Glutamatergic neuron (in vitro differentiated cells): ENCODE measurements around the gene BCLAF3. TPM values are rescaled to one million over a fixed set of nuclear protein-coding genes. Genes with fewer than 3 reads are reported as not detected.
A peak's percentile ranks its signal among the peaks of the same experiment; 100 is the strongest.

Source experiments
- DNase-seq: peaks from one replicate; pipeline ENCODE4 v3.0.0; 2022
- H3K27ac Mint-ChIP-seq: one replicate; pipeline ENCODE4 v1.8.0; 2020; ENCODE audit warnings: mild to moderate bottlenecking, mixed read lengths, inconsistent platforms; ENCODE audit not compliant: unreplicated experiment
- H3K27me3 Mint-ChIP-seq: one replicate; pipeline ENCODE4 v1.8.0; 2020; ENCODE audit warnings: mild to moderate bottlenecking, moderate library complexity, mixed read lengths, inconsistent platforms; ENCODE audit not compliant: unreplicated experiment
- H3K36me3 Mint-ChIP-seq: one replicate; pipeline ENCODE4 v1.8.0; 2020; ENCODE audit warnings: mild to moderate bottlenecking, mixed read lengths, inconsistent platforms; ENCODE audit not compliant: unreplicated experiment
- H3K4me1 Mint-ChIP-seq: one replicate; pipeline ENCODE4 v1.8.0; 2020; ENCODE audit warnings: mild to moderate bottlenecking, low read depth, mixed read lengths, inconsistent platforms; ENCODE audit not compliant: unreplicated experiment
- H3K4me3 Mint-ChIP-seq: one replicate; pipeline ENCODE4 v1.8.0; 2020; ENCODE audit warnings: mild to moderate bottlenecking, mixed read lengths, inconsistent platforms; ENCODE audit not compliant: unreplicated experiment
- H3K9me3 Mint-ChIP-seq: one replicate; pipeline ENCODE4 v1.8.0; 2020; ENCODE audit warnings: mild to moderate bottlenecking, moderate library complexity, mixed read lengths, inconsistent platforms; ENCODE audit not compliant: unreplicated experiment
- microRNA-seq: library from miRNA; unstranded; fragments of <30 nt; microRNA quantifications from one replicate; pipeline ENCODE4, GENCODE V29; 2020; ENCODE audit not compliant: unreplicated experiment
- total RNA-seq: library from RNA; stranded (reverse); fragmentation: NEBNext Ultra II Directional; extraction: Animal tissue kit (Norgen Biotek cat#: 25700); gene quantifications from one replicate; pipeline ENCODE4 v1.2.1, GENCODE V29; 2021; ENCODE audit not compliant: unreplicated experiment
- TF ChIP-seq, protein P1 (sequence below): fragments of 200-600 bp; sonication (generic); IDR thresholded peaks from one replicate; pipeline ENCODE4 v1.5.0; 2021; ENCODE audit not compliant: partially characterized antibody, unreplicated experiment

BCLAF3 gene
- total RNA-seq, 1 donor from 2014 or later, result 22.3 TPM

DNA sequence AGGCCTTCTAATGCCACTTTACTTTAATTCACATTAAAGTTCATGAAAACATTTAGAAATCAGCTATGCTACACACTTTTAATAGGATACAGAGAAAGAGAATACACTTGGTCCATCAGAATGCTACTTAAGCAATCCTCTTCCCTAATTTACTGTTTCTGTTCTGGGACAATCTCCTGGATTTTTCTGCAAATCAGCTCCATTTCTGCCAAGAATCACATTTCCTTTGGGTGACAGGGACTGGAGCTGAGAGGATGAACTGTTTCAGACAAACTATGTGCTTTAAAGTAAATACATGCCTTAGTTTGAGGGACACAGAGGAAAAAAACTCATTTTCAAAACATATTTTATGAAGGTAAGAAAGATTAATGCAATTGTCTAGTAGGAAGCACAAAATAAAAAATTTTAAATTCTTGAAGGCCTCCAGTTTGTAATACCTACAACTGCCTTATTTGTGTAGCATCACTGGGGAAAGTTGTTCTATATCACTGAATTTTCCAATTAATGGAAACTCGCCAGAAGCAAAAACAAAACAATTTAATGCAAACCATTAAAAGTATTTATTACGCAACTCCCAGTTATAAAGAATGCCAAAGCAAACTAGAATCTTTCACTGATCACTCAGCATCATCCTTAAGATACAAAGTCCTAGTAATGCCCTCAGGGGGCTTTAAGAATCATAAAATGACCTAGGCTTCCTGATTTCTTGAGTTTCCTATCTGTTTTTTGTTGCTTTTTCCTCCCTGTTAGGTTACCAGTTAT is 36.3 kb downstream of the BCLAF3 start:
- H3K4me3 Mint-ChIP-seq, result no peak overlapping the region
- H3K36me3 Mint-ChIP-seq, result no peaks in the 10 kb centered on the region
- DNase-seq, result no peak
- H3K4me1 Mint-ChIP-seq, result no peaks in the 10 kb centered on the region
- H3K27ac Mint-ChIP-seq, result no peak overlapping the region
- H3K9me3 Mint-ChIP-seq, result no peaks in the 10 kb centered on the region
- TF ChIP-seq, protein P1, sequence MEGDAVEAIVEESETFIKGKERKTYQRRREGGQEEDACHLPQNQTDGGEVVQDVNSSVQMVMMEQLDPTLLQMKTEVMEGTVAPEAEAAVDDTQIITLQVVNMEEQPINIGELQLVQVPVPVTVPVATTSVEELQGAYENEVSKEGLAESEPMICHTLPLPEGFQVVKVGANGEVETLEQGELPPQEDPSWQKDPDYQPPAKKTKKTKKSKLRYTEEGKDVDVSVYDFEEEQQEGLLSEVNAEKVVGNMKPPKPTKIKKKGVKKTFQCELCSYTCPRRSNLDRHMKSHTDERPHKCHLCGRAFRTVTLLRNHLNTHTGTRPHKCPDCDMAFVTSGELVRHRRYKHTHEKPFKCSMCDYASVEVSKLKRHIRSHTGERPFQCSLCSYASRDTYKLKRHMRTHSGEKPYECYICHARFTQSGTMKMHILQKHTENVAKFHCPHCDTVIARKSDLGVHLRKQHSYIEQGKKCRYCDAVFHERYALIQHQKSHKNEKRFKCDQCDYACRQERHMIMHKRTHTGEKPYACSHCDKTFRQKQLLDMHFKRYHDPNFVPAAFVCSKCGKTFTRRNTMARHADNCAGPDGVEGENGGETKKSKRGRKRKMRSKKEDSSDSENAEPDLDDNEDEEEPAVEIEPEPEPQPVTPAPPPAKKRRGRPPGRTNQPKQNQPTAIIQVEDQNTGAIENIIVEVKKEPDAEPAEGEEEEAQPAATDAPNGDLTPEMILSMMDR, result no peak
- peaks cover 1% of the 10 kb centered on the region for H3K27me3 Mint-ChIP-seq

DNA sequence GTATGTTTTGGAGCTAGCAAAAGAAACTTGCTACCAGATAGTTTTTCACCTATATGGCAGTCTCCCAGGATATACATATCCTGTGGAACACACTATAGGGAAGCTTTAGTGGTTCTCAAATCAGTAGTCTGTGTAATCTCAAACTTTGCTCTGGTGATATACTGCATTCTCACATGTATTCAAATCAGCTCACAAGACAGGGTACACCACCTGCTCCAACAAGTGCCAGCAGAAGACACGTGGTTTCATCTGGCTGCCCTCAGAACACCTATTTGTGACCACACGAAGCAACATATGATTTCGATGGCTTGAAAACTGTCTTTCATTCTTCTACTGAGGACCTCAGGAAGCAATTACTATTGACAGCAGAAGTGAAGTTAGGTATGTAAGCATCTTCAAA is 37.7 kb downstream of the BCLAF3 start:
- no peaks in the 10 kb centered on the region for H3K27me3 Mint-ChIP-seq

DNA sequence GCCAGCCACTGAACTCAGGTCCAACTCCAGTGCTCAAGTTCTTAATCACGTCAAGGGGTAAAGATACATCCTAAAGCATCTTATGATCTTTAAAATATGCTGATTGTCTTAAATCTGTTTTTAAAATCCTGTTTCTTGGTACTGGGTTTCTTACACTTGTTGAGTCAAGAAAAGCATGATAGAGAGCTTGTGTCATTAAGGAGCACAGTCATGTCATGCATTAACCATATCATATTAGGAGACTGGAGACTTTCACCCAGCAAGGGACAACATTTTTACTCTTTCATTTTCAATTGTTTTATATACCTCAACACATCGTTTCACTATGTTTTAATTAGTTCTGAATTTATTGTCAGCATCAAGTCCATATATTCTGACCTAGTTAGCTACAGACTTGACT is 41.5 kb downstream of the BCLAF3 start:
- Mint-ChIP-seq H3K9me3 (no peaks in the 10 kb centered on the region), H3K4me3 (no peak overlapping the region), H3K27ac (no peak overlapping the region), H3K27me3 (no peaks in the 10 kb centered on the region), H3K4me1 (no peaks in the 10 kb centered on the region), H3K36me3 (peaks cover 6% of the 10 kb centered on the region)
- no peak for DNase-seq
- TF ChIP-seq, protein P1, result no peak

More for the DNA sequence above, 37.7 kb downstream of the BCLAF3 start:
- Mint-ChIP-seq H3K27ac (no peak overlapping the region), H3K4me3 (no peak overlapping the region), H3K36me3 (no peaks in the 10 kb centered on the region), H3K9me3 (no peaks in the 10 kb centered on the region), H3K4me1 (no peaks in the 10 kb centered on the region)
- TF ChIP-seq, protein P1, result no peak
- DNase-seq, result no peak

DNA sequence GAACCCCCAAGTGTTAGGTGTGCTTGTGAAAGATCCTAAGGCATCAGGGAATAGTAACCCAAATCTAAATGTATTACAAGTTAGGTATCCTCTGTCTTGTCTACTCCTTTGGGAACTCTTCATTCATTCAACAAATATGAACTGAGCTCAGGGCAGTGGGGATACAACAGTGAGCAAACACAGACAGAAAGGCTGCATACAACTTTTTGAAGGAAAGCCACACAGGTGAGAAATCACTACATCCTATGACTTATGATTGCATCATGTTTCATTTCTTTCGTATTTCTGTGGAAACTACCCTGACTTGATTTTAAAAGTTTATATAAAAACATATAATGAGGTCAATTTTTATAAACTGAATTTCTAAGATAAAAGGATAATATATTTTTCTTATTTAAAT is 43.2 kb downstream of the BCLAF3 start:
- H3K27me3 Mint-ChIP-seq, result no peaks in the 10 kb centered on the region
- H3K9me3 Mint-ChIP-seq, result no peaks in the 10 kb centered on the region
- TF ChIP-seq, protein P1, result no peak

More for the DNA sequence above, 43.2 kb downstream of the BCLAF3 start:
- Mint-ChIP-seq H3K36me3 (peaks cover 6% of the 10 kb centered on the region), H3K27ac (no peak overlapping the region), H3K4me1 (no peaks in the 10 kb centered on the region), H3K4me3 (no peak overlapping the region)
- DNase-seq, result no peak

Small RNAs within 50 kb of the gene (microRNA-seq; reads per million reads assigned to microRNA genes)
- gene MIR23C, result 3.3 reads per million, percentile 24 among the genes with 10 or more reads in this experiment

Other genes with a start within 250 kb of the BCLAF3 start
- 10.8 TPM for gene SH3KBP1, start 103.5 kb downstream of the BCLAF3 start, total RNA-seq
- gene MAP7D2, start 125.8 kb upstream of the BCLAF3 start, total RNA-seq, result 3.0 TPM
- 107 TPM for gene EIF1AX, start 150.8 kb upstream of the BCLAF3 start, total RNA-seq